SKM-1 (cell line): ENCODE data around the gene SMIM24.
"Not testable (repeated sequence)": the region's sequence is repeated elsewhere in the genome, so short reads cannot be mapped to it uniquely, and the experiment has no call there.

Source experiments
- DNase-seq: peaks from one replicate; lab custom pipeline; 2025; ENCODE audit not compliant: unreplicated experiment; lab: John Stamatoyannopoulos, UW

Gene SMIM24

DNA sequence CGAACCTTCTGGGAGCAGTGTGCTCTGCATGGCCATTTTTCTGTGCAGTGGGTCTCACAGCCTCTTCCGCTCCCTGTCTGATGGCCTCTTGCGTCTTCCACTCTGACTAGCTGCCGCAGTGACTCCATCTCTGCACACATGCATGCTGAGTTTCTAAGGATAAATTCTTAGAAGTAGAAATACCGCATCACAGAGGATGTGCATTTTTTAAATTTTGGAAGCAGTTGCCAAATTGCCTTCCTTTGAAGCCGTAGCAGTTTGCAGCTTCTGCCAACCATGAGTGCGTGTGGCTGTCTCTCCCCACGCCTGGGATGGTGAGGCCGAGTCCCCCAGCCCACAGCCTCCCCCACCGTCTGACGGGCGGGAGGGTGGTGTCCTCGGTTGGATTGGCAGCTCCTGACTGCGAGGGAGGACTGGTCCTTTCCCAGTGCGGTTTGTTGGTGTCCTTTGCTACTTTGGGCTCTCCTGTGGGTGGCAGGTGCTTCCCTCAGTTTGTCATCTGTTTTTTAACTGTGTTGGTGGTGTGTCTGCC, 35.6 kb upstream of the SMIM24 start:
- DNase-seq = no peak

- DNase-seq = no peak
These were observed 34.6 kb upstream of the SMIM24 start for GRCh38 chr19:3514930-3515329.

DNA sequence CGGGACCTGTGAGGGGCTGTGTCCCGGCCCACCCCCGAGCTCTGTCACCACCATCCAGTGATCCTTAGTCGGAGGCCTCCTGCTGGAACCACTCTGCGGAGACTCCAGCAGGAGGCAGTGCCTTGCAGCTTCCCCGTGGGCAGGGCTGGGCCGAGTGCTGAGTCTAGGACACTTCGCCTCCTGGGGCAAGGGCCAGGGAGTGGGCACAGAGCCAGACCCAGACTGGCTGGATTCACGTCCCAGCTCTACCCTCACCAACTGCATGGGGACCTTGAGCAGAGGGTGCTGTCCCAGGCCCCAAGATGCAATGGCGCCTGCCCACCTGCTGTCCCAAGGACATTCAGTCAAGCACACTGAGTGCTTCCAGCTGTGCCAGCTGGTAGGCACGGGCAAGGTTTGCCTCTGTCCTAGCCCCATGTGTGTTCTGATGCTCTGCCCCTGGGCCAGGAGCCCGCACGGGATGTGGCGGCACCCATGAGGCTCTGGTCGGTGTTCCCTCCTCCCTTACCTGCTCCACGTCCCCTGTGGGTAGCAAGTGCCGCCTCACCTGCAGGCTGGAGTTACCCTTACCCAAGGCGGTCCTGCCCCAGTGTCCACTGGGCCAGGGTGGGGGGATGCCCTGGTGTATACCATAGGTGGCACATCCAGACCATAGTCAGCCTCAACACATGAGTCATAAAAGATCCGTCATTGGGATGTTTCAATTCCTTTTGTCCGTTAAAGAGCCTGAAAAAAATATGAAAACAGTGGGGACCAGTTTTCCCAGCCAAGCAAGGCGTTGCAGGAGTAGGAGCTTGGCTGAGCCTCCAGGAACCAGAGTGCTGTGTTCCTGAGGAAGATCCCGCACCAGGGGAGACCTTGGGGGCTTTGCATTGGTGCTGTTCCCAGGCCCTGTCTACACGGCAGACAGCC, 33.2 kb upstream of the SMIM24 start:
- DNase-seq = no peak

- no peak for DNase-seq
These were observed 32.4 kb upstream of the SMIM24 start for GRCh38 chr19:3512562-3513228.

DNA sequence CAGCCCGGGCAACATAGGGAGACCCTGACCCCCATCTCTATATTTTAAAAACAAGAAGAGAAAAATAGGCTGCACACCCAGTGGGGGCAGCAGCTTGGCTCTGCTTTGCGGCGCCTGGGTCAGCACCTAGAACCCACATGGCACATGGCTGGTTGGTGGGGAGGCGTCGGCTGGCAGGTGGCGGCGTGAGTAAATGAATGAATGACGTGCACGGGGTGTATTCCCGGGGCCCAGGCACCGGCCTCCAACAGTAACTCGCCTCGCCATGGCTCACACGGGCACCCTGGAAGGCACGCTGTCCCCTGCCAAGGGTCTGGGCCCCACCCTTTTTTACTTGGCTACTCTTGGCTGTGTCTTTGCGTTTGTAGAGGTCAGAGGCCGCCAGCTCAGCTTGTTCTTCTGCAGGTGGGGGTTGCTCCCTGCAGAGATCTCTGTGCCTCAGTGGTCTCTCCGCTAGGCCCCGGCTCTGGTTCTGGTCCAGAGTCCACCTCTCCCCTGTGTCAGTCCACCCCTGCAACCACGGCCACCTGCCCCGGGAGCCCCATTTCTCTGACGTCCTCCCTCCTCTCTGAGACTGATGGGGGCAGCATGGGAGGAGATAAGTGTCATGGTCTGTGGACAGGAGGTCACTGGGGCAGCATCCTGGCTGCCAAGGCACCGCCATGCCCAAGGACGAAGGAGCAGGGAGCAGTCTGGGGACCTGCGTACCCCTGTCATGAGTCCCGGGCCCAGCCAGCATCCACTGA, 31.4 kb upstream of the SMIM24 start:
- no peak for DNase-seq

DNA sequence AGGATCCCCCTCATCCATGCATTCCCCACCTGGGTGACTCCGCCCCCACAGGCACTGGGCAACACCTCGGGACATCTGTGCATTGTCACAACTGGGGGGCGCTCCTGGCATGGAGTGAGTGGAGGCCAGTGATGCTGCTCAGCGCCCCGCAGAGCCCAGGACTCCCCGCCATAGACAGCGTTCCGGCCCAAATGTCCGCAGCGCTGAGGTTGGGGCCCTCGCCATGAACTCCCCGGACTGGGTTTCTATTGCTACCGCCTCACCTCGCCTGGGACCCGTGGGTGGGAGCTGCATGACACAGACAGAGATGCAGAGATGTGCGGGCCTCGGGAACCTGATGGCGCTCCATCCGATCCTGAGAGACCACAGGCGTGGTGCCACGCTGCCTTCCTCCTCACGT, 30.4 kb upstream of the SMIM24 start:
- DNase-seq = no peak

DNA sequence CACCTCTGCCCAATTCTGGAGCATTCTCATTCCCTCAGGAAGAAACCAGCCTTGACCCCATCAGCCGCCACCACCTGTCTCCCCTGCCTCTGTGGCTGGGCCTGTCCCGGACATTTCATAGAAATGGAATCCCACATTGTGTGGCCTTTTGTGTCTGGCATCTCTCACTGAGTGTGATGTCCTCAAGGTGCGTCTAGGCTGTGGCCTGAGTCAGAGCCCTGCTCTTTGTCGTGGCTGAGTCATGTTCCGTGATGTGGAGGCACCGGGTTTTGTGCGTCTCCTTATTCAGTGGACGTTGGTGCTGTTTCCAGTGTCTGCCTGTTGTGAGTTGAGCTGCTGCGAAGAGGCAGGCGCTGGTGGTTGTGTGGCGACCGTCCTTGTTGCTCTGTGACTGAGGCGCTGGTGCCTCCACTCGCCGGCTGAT, 29.3 kb upstream of the SMIM24 start:
- DNase-seq = no peak

- no peak for DNase-seq
These were observed 28.6 kb upstream of the SMIM24 start for GRCh38 chr19:3508771-3509535.

DNA sequence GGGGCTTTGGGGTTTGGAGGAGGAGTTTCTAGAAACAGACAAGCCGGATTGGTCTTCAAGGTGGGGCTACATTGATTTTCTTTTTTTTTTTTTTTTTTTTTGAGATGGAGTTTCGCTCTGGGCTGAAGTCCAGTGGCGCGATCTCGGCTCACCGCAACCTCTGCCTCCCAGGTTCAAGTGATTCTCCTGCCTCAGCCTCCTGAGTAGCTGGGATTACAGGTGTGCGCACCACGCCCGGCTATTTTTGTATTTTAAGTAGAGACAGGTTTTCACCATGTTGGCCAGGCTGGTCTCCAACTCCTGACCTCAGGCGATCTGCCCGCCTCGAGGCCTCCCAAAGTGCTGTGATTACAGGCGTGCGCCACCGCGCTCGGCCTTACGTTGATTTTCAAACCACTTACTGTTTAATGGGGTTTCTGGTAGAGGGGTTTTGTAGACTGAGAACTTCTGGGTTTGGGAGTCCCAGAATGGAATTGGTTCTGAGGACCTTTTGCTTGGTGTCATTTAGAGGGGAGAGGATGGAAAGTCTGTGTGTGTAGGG, 27.9 kb upstream of the SMIM24 start:
- not testable (repeated sequence) for DNase-seq

DNA sequence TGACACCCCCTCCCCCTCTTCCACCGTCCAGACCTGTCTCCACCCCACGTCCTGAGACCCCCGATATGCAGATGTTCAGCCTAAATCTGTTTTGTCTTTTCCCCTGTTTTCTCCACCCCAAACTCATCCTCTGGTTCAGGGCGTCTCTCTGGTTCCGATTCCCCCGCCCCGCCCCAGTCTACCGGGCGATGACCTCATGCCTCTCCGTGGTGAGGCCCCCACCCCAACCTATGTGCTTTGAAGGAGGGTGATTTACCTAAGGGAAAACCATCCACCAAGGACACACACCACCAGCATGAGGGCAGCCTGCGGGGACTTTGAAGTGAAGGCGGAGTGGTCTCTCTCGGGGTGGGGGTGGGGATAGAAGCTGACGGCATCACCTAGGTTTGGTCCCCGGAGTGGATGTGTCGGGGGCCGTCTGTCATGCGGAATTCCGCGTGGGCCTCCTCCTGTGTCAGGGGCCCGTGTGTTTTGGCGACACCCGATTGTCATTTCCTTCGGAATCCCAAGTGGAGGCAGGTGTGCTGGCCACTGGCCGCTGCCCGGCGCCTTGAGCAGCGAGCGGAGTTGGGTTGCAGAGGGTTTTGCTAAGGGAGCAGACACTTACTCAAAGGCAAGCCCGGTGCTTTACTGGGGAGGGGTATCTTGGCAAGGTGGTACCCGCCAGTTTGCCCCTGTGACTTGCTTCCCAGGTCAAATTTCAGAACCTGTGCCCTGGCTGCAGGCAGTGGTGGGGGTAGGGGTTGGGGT, 27.2 kb upstream of the SMIM24 start:
- DNase-seq = no peak

GRCh38 chr19:3506384-3507340, 26.3 kb upstream of the SMIM24 start:
- no peak for DNase-seq

- DNase-seq = peak; percentile 94
These were observed 25.5 kb upstream of the SMIM24 start, which contains the start of gene FZR1 for GRCh38 chr19:3505598-3506383. FZR1 (plus strand) TSS chr19:3506311; CDS start chr19:3522990, 16,679 bp downstream.

GRCh38 chr19:3504735-3505134, 24.4 kb upstream of the SMIM24 start:
- DNase-seq = no peak

DNA sequence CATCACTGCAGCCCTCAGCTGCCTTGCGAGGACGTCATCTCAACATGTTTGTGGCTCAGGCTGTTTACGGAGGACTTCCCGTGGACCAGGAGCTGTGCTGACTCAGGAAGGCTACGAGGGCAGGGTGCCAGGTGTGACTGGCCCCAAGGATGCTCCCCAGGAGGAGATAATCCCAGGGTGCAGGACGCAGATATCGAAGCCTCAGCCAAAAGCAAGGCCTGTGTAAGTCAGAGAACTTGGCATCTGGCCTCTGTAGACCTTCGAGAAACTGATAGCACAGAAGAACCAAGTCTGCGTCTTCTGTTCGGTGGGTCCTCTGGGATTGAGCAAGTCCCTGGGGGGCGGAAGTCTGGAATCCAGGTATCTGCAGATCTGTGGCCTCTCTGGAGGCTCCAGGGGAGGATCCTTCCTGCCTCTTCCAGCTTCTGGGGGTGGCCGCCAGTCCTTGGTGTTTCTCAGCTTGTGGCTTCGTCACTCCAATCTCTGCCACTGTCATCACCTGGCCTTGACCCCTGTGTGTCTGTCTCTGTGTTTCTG, 22.8 kb upstream of the SMIM24 start:
- DNase-seq = no peak

DNA sequence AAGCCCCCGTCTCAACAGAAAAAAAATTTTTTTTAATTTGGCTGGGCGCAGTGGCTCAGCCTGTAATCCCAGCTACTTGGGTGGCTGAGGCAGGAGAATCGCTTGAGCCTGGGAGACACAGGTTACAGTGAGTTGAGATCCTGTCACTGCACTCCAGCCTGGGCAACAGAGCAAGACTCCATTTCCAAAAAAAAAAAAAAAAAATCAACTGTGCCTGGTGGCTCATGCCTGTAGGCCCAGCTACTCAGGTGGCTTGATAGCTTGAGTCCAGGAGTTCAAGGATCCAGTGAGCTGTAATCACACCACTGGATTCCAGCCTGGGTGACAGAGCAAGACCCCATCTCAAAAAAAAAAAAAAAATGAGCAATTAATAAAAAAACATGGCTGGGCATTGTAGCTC, 21.5 kb upstream of the SMIM24 start:
- DNase-seq = no peak

- DNase-seq = peak; percentile 96
These were observed 20.2 kb upstream of the SMIM24 start, which contains the start of gene DOHH for GRCh38 chr19:3500429-3501101. DOHH (minus strand) TSS chr19:3500674; CDS start chr19:3496814, 3,860 bp downstream.
